Tibial artery (tissue), 4 donors: ENCODE measurements around the gene PDCD6IP.
"Not testable (repeated sequence)": the region's sequence is repeated elsewhere in the genome, so short reads cannot be mapped to it uniquely, and the experiment has no call there.

Source experiments
- DNase-seq, 2 donors: peaks; one replicate each; pipeline ENCODE4 v3.0.0-alpha.2; 2019
- H3K27ac ChIP-seq, 2 donors: fragments of 200-600 bp; sonication (generic) in 1 of 2; 1 replicate in 1 of 2; 2 replicates in 1 of 2; pipeline ENCODE4 v1.5.1; 2018 to 2019; ENCODE audit warnings: mild to moderate bottlenecking in 1 of 2
- H3K27me3 ChIP-seq, 2 donors: fragments of 200-600 bp; sonication (generic) in 1 of 2; one replicate each; pipeline versions ENCODE4 v1.5.1 to v1.6.0; 2016 to 2019
- H3K36me3 ChIP-seq, 3 donors: fragments of 200-600 bp; sonication (generic) in 2 of 3; one replicate each; pipeline ENCODE4 v1.5.1; 2016 to 2019; ENCODE audit warnings: mild to moderate bottlenecking in 2 of 3
- H3K4me1 ChIP-seq, 4 donors: fragments of 200-600 bp; sonication (generic) in 2 of 4; 1 replicate in 3 of 4; 2 replicates in 1 of 4; pipeline ENCODE4 v1.5.1; 2016 to 2019
- H3K4me3 ChIP-seq, 2 donors: fragments of 200-600 bp; sonication (generic) in 1 of 2; 1 replicate in 1 of 2; 2 replicates in 1 of 2; pipeline ENCODE4 v1.5.1; 2018 to 2019; ENCODE audit warnings: mild to moderate bottlenecking in 2 of 2
- H3K9me3 ChIP-seq, 3 donors: fragments of 200-600 bp; sonication (generic) in 1 of 3; one replicate each; pipeline ENCODE4 v1.5.1; 2016 to 2019
- intact Hi-C: fragments of 100-400 bp; cut with DNase I; formaldehyde crosslinking; loops from one replicate; pipeline ENCODE4 v1.15.0; 2023; ENCODE audit warnings: low total_unique reads
- TF ChIP-seq, protein P1 (sequence below), 2 experiments: fragments of 200-600 bp in 1 of 2; fragments of 450-650 bp in 1 of 2; IDR thresholded peaks; one replicate each; pipeline ENCODE4 v1.5.1; 2017 to 2019; ENCODE audit warnings: antibody characterized with exemption in 2 of 2, mild to moderate bottlenecking in 1 of 2, moderate library complexity in 1 of 2

PDCD6IP gene

GRCh38 chr3:33826688-33827087 lies 28.3 kb downstream of the PDCD6IP start:
- TF ChIP-seq, protein P1, sequence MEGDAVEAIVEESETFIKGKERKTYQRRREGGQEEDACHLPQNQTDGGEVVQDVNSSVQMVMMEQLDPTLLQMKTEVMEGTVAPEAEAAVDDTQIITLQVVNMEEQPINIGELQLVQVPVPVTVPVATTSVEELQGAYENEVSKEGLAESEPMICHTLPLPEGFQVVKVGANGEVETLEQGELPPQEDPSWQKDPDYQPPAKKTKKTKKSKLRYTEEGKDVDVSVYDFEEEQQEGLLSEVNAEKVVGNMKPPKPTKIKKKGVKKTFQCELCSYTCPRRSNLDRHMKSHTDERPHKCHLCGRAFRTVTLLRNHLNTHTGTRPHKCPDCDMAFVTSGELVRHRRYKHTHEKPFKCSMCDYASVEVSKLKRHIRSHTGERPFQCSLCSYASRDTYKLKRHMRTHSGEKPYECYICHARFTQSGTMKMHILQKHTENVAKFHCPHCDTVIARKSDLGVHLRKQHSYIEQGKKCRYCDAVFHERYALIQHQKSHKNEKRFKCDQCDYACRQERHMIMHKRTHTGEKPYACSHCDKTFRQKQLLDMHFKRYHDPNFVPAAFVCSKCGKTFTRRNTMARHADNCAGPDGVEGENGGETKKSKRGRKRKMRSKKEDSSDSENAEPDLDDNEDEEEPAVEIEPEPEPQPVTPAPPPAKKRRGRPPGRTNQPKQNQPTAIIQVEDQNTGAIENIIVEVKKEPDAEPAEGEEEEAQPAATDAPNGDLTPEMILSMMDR (IDR thresholded peaks at IDR 0.05) = no peak
- H3K9me3 ChIP-seq = no peaks in the 10 kb centered on the region
- peaks cover 54 to 70% (median 66%) of the 10 kb centered on the region in 3 donors for H3K36me3 ChIP-seq
- no peak for DNase-seq
- no peaks in the 10 kb centered on the region for H3K27me3 ChIP-seq
- no peak overlapping the region for H3K4me3 ChIP-seq
- H3K4me1 ChIP-seq = no peaks in the 10 kb centered on the region
- intact Hi-C loops = no loop called here
- no peak overlapping the region for H3K27ac ChIP-seq

DNA sequence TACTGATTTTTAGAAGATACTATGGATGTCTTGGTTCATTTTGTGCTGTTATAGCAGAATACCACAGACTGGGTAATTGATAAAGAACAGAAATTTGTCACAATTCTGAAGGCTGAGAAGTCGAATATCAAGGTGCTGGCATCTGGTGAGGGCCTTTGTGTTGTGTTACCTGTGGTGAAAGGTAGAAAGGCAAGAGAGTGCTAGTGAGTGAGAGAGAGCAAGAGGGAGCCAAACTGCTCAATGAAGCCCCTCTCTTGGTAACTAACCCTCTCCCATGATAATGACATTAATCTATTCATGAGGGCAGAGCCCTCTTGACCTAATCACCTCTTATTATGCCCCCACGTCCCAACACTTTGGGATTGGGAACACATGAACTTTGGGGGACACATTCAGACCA lies 31.3 kb downstream of the PDCD6IP start:
- Histone ChIP-seq H3K27me3 (no peaks in the 10 kb centered on the region), H3K36me3 (peaks cover 25 to 46% (median 46%) of the 10 kb centered on the region in 3 donors), H3K9me3 (no peaks in the 10 kb centered on the region), H3K4me1 (no peaks in the 10 kb centered on the region), H3K27ac (no peak overlapping the region), H3K4me3 (no peak overlapping the region)
- DNase-seq = no peak
- TF ChIP-seq, protein P1 (IDR thresholded peaks at IDR 0.05) = no peak
- intact Hi-C loops = no loop called here

- no peak for DNase-seq
- Histone ChIP-seq H3K4me3 (no peak overlapping the region), H3K9me3 (no peaks in the 10 kb centered on the region), H3K4me1 (no peaks in the 10 kb centered on the region), H3K27ac (no peak overlapping the region), H3K36me3 (peaks cover 22 to 44% (median 43%) of the 10 kb centered on the region in 3 donors), H3K27me3 (no peaks in the 10 kb centered on the region)
- intact Hi-C loops = no loop called here
- TF ChIP-seq, protein P1 (IDR thresholded peaks at IDR 0.05) = no peak
Measured at GRCh38 chr3:33831053-33831452, 32.6 kb downstream of the PDCD6IP start.

DNA sequence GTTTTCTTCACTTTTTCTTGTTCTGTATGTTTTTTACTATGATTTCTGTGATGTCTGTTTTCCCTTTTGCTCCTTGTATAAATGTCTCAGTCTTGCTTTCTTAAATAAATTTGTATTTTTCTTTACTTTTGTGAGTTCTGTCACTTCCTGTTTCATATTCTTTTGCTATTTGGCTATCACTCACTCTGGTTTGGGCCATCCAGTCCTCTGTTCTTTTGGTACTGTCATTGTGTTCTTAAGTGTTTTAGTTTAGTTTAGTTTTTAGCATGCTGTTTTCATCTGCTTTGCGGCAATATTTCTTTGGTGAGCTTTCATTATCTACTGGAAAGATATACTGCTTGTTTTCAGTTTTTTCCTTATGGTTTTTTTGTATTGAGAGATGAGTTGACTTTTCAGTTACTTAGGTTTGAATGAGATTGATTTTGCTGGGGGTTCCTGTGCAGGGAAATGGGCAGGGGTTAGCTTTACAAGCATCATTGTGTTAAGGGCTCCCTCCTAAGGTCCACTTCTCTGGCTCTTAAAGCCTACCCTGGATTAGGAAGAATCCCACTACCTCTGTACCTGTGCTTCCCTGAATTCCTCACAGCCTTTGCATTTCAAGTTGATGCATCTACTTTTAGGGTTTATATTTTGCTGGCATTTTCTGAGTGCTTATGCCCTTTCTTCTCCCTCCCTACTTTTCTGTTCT lies 35.1 kb downstream of the PDCD6IP start:
- intact Hi-C loops = no loop called here
- Histone ChIP-seq H3K27ac (no peak overlapping the region), H3K4me1 (no peaks in the 10 kb centered on the region), H3K4me3 (no peak overlapping the region), H3K36me3 (peaks cover 32 to 45% (median 39%) of the 10 kb centered on the region in 3 donors), H3K9me3 (no peaks in the 10 kb centered on the region), H3K27me3 (no peaks in the 10 kb centered on the region)
- no peak for DNase-seq
- TF ChIP-seq, protein P1 (IDR thresholded peaks at IDR 0.05) = no peak

DNA sequence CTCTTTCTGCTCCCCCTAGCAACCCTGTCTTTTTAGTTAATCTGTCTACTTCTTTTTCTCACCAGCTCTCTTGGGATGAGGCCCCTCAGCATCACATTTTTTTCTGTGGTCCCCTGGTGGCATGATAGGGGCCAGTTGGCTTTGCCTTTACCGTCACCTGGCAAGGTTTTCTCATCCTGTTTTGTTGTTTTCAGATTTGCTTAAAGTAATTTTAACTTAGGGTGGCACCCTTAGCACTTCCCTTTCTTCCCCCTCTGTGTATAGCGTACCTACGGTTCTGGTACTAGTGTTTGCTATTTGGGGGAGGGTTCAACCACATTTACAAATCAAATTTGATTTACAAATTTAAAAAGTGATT lies 35.6 kb downstream of the PDCD6IP start:
- Histone ChIP-seq H3K4me1 (no peaks in the 10 kb centered on the region), H3K9me3 (no peaks in the 10 kb centered on the region), H3K27me3 (no peaks in the 10 kb centered on the region), H3K36me3 (peaks cover 32 to 45% (median 41%) of the 10 kb centered on the region in 3 donors), H3K4me3 (no peak overlapping the region), H3K27ac (no peak overlapping the region)
- intact Hi-C loops = no loop called here
- DNase-seq = no peak
- TF ChIP-seq, protein P1 (IDR thresholded peaks at IDR 0.05) = no peak

- H3K27ac ChIP-seq, H3K27me3 ChIP-seq, H3K4me1 ChIP-seq, intact Hi-C loops, H3K9me3 ChIP-seq, H3K4me3 ChIP-seq, DNase-seq: not testable (repeated sequence)
- H3K36me3 ChIP-seq = peaks cover 39 to 45% (median 41%) of the 10 kb centered on the region in 3 donors
Measured at GRCh38 chr3:33837182-33837581, 38.8 kb downstream of the PDCD6IP start.
